ENCODE data around the gene RP2. TPM values are rescaled to one million over a fixed set of nuclear protein-coding genes. Genes with fewer than 3 reads are reported as not detected.

RP2 gene
- total RNA-seq, 1 experiment from 2014 or later = 32.7 TPM

DNA sequence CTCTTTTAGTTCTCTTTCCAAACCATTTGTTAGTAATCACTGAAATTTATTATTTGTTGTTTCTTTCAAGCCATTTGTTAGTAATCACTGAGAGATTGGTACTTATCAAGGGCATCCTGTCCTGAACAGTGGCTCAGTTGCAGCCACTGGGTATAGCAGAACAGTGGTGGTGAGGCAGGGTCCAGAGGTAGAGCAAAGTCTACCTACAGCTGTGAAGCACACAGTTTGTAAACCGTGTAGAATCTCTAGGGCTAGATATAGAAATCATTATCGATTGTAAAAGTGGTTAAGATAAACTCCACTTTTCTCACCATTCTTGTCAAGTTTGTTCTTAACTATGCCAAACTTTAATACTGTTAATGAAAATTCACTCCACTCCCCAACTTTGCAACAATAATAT, 79.4 kb downstream of the RP2 start:
- H3K9me3 Mint-ChIP-seq (ENCODE audit: unreplicated experiment) = no peaks in the 10 kb centered on the region
- CTCF ChIA-PET = no interaction called here

GRCh38 chrX:46917622-46918021, 80.8 kb downstream of the RP2 start:
- peaks cover 3% of the 10 kb centered on the region; the same call in 1 of the 2 replicates for H3K4me1 ChIP-seq
- ChIA-PET POLR2A (no interaction called here), CTCF (no interaction called here)
- no peaks in the 10 kb centered on the region for H3K9me3 ChIP-seq
- H3K27me3 ChIP-seq (replicated peaks; ENCODE audit: control insufficient read depth, insufficient read depth, low read length) = no peaks in the 10 kb centered on the region
- no TSS peak for BruUV-seq (replicated peaks)
- TF ChIP-seq CTCF (IDR thresholded peaks at IDR 0.05; ENCODE audit: insufficient read depth in 1 of 2, low read depth in 1 of 2, low read length in 1 of 2, severe bottlenecking in 1 of 2, unreplicated experiment in 1 of 2) = no peak
- H3K4me3 ChIP-seq (ENCODE audit: low read depth, low read length) = no peak overlapping the region
- peaks cover 7% of the 10 kb centered on the region for H3K36me3 Mint-ChIP-seq (ENCODE audit: insufficient read depth, unreplicated experiment)
- DNase-seq = no peak
- intact Hi-C loops (cut with micrococcal nuclease; ENCODE audit: unreplicated experiment) = no loop called here
- H3K27me3 Mint-ChIP-seq (ENCODE audit: insufficient read depth, unreplicated experiment) = no peaks in the 10 kb centered on the region
- no peaks in the 10 kb centered on the region for H3K9me3 Mint-ChIP-seq (ENCODE audit: unreplicated experiment)
- no peak overlapping the region for H3K27ac Mint-ChIP-seq (ENCODE audit: unreplicated experiment)
- H3K36me3 ChIP-seq (ENCODE audit: control insufficient read depth, insufficient read depth, low read length) = no peaks in the 10 kb centered on the region
- H3K4me3 Mint-ChIP-seq (ENCODE audit: unreplicated experiment) = no peak overlapping the region
- no peaks in the 10 kb centered on the region for H3K4me1 Mint-ChIP-seq (ENCODE audit: low read depth, unreplicated experiment)

More for the DNA sequence above, 79.4 kb downstream of the RP2 start:
- H3K27me3 Mint-ChIP-seq (ENCODE audit: insufficient read depth, unreplicated experiment) = no peaks in the 10 kb centered on the region
- no peak for DNase-seq
- H3K36me3 Mint-ChIP-seq (ENCODE audit: insufficient read depth, unreplicated experiment) = peaks cover 7% of the 10 kb centered on the region
- Histone ChIP-seq H3K27me3 (replicated peaks; ENCODE audit: control insufficient read depth, insufficient read depth, low read length) (no peaks in the 10 kb centered on the region), H3K4me3 (ENCODE audit: low read depth, low read length) (no peak overlapping the region), H3K4me1 (peaks cover 3% of the 10 kb centered on the region; the same call in 1 of the 2 replicates), H3K9me3 (no peaks in the 10 kb centered on the region), H3K36me3 (ENCODE audit: control insufficient read depth, insufficient read depth, low read length) (no peaks in the 10 kb centered on the region)
- POLR2A ChIA-PET = no interaction called here
- no peak overlapping the region for H3K4me3 Mint-ChIP-seq (ENCODE audit: unreplicated experiment)
- H3K4me1 Mint-ChIP-seq (ENCODE audit: low read depth, unreplicated experiment) = no peaks in the 10 kb centered on the region
- intact Hi-C loops (cut with micrococcal nuclease; ENCODE audit: unreplicated experiment) = no loop called here
- no peak overlapping the region for H3K27ac Mint-ChIP-seq (ENCODE audit: unreplicated experiment)
- no TSS peak for BruUV-seq (replicated peaks)
- no peak for TF ChIP-seq CTCF (IDR thresholded peaks at IDR 0.05; ENCODE audit: insufficient read depth in 1 of 2, low read depth in 1 of 2, low read length in 1 of 2, severe bottlenecking in 1 of 2, unreplicated experiment in 1 of 2)

- Mint-ChIP-seq H3K36me3 (ENCODE audit: insufficient read depth, unreplicated experiment) (peaks cover 7% of the 10 kb centered on the region), H3K27ac (ENCODE audit: unreplicated experiment) (no peak overlapping the region), H3K4me1 (ENCODE audit: low read depth, unreplicated experiment) (no peaks in the 10 kb centered on the region), H3K4me3 (ENCODE audit: unreplicated experiment) (no peak overlapping the region), H3K27me3 (ENCODE audit: insufficient read depth, unreplicated experiment) (no peaks in the 10 kb centered on the region), H3K9me3 (ENCODE audit: unreplicated experiment) (no peaks in the 10 kb centered on the region)
- TF ChIP-seq CTCF (IDR thresholded peaks at IDR 0.05; ENCODE audit: insufficient read depth in 1 of 2, low read depth in 1 of 2, low read length in 1 of 2, severe bottlenecking in 1 of 2, unreplicated experiment in 1 of 2) = no peak
- H3K36me3 ChIP-seq (ENCODE audit: control insufficient read depth, insufficient read depth, low read length) = no peaks in the 10 kb centered on the region
- peaks cover 3% of the 10 kb centered on the region; the same call in 1 of the 2 replicates for H3K4me1 ChIP-seq
- H3K27me3 ChIP-seq (replicated peaks; ENCODE audit: control insufficient read depth, insufficient read depth, low read length) = no peaks in the 10 kb centered on the region
- no peaks in the 10 kb centered on the region for H3K9me3 ChIP-seq
- CTCF ChIA-PET = no interaction called here
- no TSS peak for BruUV-seq (replicated peaks)
- intact Hi-C loops (cut with micrococcal nuclease; ENCODE audit: unreplicated experiment) = no loop called here
- peak in 1 of 2 experiments; percentile 14 for DNase-seq
- H3K4me3 ChIP-seq (ENCODE audit: low read depth, low read length) = no peak overlapping the region
- POLR2A ChIA-PET = no interaction called here
These were observed 81.6 kb downstream of the RP2 start for GRCh38 chrX:46918434-46918833.

Measured in Caco-2 (cell line).